ENCODE results near the gene TMEM203. TPM values are rescaled to one million over a fixed set of nuclear protein-coding genes. Genes with fewer than 3 reads are reported as not detected.

TMEM203 gene
- total and polyA plus RNA-seq, 2 of the 13 experiments (the other 11 are each of a cell fraction or from before 2014, with no cell fraction given), result 23.4 to 36.7 TPM

GRCh38 chr9:137223078-137223970 lies 17.9 kb upstream of the TMEM203 start (continued):
- TF ChIP-seq DMTF1 (CRISPR knock-in tag; IDR thresholded peaks at IDR 0.05), result no peak
- TF ChIP-seq ATF4 (CRISPR knock-in tag; IDR thresholded peaks at IDR 0.05), result no peak
- TF ChIP-seq UBTF (CRISPR knock-in tag; IDR thresholded peaks at IDR 0.05), result 0 out of 2 replicates have a peak, but pooled peaks have one; percentile 3
- TF ChIP-seq ZNF574 (CRISPR knock-in tag; IDR thresholded peaks at IDR 0.05), result no peak
- TF ChIP-seq ZNF207 (IDR thresholded peaks at IDR 0.05; ENCODE audit: borderline replicate concordance), result no peak
- TF ChIP-seq ZSCAN25 (CRISPR knock-in tag; IDR thresholded peaks at IDR 0.05), result peak; percentile 97
- TF ChIP-seq GTF3A (CRISPR knock-in tag; conservative IDR thresholded peaks at IDR 0.05), result no peak
- TF ChIP-seq SOX6 (IDR thresholded peaks at IDR 0.05), result no peak
- TF ChIP-seq SOX6 (CRISPR knock-in tag; IDR thresholded peaks at IDR 0.05), result no peak
- TF ChIP-seq TRIM24 (CRISPR knock-in tag; IDR thresholded peaks at IDR 0.05), result no peak
- TF ChIP-seq ZNF552 (CRISPR knock-in tag; IDR thresholded peaks at IDR 0.05; ENCODE audit: borderline replicate concordance), result no peak
- 0 out of 2 replicates have a peak, but pooled peaks have one; percentile 42 for TF ChIP-seq MYC (CRISPR knock-in tag; IDR thresholded peaks at IDR 0.05; ENCODE audit: borderline replicate concordance)
- no peak for TF ChIP-seq SP5 (CRISPR knock-in tag; IDR thresholded peaks at IDR 0.05; ENCODE audit: borderline replicate concordance, low read depth)
- no peak for TF ChIP-seq SNAI1 (CRISPR knock-in tag; IDR thresholded peaks at IDR 0.05; ENCODE audit: borderline replicate concordance)
- no peak for TF ChIP-seq ZNF670 (CRISPR knock-in tag; IDR thresholded peaks at IDR 0.05; ENCODE audit: borderline replicate concordance)
